HG03439 (cell line): Measurements from ENCODE around the gene UBR4.
"Not testable (repeated sequence)": the region's sequence is repeated elsewhere in the genome, so short reads cannot be mapped to it uniquely, and the experiment has no call there.

ENCODE experiments used
- ATAC-seq: cut with Tn5 transposase; IDR thresholded peaks from one replicate; pipeline ENCODE4 v1.9.1; 2021; ENCODE audit warnings: mild to moderate bottlenecking, moderate library complexity; ENCODE audit not compliant: unreplicated experiment

Gene UBR4

DNA sequence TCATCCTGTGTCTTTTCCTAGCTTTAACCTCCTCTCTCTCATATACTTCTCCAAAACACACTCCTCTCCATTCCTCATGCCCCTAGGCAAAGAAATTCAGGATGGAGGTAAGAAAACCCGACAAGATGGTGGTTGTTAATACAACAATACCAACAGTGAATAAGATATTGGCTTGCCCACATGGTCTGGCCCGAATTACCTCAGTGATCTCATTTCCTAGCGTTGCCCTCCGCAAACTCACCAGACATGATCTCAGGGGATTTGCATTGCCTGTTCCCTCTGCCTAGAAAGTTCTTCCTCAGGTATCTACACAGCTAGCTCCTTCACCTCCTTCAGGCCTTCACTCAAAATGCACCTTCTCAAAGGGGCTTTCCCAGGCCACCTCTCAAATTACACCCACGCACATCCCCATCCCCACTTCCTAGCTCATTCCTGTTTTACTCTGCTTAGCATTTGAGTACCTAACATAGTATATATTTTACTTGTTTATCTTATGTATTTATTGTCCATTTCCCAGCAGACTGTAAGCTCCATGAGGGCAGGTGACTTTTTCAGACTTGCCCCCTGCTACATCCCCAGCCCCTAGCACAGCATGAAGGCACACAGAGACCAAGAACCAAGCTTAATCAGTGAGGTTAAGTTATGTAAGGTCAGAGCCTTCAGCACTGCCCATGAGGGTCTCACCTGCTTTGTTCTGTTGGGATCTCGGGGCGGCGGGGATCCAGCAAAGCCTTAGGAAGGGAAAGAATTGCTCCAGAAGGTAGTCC lies 10.2 kb upstream of the UBR4 start:
- ATAC-seq = no peak

DNA sequence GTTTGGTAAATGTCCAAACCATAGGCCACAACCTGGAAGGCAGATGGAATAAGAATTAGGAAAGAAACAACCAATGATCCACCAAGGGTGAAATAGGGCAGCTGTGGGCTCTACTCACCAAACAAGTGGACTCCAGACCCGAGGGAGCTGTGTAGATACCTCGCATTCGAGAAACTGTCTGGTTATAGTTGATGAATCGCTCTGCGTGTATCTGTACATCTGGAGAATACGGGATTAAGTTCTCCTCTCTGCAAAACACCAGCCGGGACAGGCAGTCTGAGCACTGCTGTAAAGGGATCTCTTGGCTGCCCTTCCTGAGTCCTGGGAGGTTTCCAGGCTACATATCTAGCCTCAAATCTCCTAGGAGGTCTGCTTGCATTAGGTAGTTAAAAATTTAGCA lies 9.4 kb upstream of the UBR4 start:
- ATAC-seq = no peak

DNA sequence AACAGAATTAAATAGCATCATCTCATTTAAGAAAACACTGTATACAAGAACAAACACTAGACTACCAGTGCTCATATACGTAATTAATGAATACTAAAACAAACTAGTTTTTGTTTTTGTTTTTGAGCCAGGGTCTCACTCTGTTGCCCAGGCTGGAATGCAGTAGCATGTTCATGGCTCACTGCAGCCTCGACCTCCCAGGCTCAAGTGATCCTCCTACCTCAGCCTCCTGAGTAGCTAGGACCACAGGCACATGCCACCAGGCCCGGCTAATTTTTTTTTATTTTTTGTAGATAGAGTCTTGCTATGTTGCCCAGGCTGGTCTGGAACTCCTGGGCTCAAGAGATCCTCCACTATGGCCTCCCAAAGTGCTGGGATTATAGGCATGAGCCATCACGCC lies 6.5 kb upstream of the UBR4 start:
- not testable (repeated sequence) for ATAC-seq

DNA sequence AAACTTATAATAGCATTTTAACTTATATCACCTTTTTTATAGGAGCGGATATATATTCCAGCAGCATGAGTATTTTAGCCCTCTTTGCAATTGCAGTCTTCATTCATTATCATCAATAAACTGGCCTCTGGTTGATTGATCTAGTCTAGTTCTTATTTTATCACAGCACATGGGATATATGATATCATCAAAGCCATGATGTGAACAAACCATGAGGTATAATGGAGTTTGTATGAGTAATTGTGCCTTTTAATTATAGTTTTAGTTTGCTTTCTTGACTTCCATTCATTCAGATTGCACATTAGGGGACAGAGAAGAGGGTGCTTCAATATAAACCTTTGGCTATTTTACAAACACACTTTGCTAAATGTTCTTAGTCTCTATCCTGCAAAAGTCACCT lies 3.5 kb upstream of the UBR4 start:
- no peak for ATAC-seq

DNA sequence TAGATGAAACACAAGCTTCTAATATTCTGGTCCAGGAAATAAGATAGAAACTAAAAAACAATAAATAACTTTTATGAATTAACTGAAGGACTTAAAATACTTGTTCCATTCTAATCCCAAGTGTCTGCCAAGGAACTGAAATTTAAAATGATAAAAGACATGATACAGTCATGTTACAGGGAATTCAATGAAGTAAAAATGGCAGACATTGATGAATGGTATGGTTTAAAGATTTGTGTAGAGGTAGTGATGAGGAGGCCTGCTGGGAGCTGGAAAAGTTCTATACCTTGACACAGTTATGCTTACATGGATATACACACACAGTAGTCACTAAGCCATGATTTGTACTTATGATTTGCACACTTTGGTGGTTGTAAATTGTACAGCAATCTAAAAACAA lies 2.1 kb upstream of the UBR4 start:
- no peak for ATAC-seq

DNA sequence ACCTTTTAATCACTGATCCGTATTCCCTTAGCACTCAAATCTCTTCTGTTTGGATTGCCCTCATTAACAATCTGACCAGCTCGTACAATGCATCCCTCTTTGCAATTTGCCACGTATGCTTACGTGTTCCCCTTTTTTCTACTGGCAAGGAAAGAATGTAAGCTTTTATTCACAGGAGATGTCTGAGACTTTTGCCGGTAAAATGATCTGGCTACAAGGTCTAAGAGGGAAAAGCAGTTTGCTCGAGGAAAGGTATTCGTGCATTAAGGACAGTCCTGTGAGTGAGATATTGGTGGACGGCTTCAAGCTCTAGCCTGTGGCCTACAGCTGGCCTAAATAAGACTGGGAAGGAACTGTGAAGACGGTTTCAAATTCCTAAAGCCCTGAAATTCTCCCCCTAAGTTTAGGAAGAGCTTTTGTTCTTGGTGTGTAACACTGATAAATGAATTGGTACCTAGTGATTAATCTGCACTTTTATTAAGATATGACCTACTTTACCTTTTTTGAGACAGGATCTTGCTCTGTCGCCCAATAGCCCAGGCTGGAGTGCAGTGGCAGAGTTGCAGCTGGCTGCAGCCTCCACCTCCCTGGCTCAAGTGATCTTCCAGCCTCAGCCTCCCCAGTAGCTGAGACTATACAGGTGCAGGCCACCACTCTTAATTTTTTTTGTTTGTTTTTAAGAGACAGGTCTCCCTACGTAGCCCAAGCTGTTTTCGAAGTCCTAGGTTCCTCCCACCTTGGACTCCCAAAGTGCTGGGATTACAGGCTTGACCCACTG lies 895 bp upstream of the UBR4 start:
- no peak for ATAC-seq

DNA sequence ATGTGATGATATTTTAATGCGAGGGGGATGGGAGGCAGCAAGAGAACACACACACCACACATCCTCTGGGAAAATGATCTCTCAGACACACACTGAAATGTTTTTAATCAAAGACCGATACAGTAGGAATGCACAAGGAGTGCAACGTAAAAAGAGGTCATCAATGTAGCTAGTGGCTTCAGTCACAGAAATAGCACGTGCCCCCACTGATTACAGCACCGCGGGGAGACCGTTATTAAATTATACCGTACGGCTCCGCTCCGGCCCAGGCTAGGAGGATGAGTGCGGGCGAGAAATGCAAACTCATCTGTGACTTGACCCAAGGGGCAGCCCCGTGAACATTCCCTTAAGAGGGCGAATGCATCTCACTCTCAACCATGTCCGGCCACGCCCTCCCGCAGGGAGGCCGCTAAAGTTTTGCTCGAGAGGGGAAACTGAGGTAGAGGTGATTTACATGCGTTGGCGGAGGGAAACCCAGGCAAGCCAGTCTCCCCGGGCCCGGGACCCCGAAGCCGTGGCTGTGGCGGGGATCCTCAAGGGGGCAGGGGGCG lies 552 bp downstream of the UBR4 start:
- peak; percentile 52 for ATAC-seq

DNA sequence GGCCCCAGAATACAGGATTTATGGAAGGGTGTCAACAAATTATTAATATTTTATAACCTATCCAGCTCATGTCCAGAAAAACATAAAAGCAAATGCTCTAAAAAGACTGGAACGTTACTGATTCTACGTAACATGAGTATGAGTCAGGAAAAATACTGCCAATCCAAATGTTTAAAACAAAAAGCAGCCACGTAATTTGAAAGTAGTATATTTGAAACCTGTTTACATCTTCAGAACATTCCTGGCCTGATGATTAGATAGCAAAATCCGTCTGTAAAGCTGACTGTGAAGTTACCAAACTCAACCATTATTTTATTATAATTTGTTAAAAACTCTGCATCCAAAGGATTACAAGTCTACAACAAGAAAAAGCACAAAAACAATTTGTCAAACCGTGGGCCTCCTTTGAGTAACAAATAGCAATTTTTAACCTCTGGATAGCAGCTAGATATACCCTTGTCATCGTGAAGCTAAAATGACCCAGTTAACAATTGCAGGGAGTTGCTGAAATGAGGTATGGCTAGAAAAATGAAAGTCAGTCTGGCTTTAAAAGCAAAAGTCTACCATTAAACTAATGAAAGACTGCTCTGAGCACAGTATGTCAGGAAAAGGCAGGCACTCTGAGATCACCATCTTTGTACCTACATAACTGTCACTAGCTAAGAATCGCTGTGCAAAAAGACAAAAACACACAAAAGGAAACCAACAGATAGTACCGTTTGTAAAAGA lies 1.2 kb downstream of the UBR4 start:
- no peak for ATAC-seq

DNA sequence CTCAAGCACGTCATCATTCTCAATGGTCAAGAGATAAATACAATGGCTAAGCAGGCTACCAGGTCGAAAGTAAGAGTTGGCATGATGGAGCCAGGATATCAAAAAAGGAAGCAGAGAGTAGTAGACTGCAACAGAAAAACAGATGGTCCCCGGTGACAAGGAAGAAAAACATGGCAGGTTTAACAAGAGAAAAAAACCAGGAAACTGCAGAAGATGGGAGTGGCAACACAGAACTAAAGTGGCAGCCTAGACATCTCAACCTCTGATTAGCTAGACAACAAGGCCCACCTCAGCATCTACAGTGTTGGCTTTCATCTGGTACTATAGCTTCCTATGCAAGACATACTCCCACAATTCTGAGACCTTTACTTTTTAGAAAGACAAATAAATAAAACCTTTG lies 3.1 kb downstream of the UBR4 start:
- ATAC-seq = no peak

DNA sequence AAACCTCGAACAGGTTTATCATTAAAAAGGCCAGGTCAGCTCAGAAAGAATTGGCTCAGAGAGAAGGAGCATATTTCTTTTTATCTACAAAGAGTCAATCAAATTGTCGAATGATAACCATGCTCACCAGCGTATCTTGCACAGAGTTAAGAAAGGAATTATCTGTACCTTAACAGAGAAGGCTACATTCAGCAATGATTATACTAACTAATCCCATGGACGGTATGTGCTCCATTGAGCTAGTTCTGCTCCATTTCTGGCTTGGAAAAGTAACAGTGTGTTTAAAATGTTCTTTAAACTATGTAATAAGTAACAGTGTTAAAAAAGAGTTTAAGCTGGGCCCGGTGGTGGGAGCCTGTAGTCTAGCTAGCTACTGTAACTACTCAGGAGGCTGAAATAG lies 4.2 kb downstream of the UBR4 start:
- no peak for ATAC-seq

DNA sequence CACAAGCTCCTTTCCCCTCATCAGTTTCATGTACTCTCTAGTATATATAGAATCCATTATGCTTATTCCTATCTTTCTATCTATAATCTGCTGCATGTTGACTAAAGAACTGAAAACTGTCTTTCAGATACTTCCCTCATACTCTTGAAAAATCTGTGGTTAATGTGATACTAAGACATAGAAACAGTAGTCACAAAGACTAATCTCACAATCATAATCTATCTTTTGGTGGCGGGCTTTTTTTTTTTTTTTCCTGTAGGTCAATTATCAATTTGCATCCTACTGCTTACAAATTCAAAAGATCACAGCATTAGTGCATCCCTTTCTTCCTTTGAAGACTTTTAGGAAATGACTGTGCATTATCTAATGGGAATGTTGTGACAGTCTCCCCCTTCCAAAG lies 4.7 kb downstream of the UBR4 start:
- ATAC-seq = no peak

DNA sequence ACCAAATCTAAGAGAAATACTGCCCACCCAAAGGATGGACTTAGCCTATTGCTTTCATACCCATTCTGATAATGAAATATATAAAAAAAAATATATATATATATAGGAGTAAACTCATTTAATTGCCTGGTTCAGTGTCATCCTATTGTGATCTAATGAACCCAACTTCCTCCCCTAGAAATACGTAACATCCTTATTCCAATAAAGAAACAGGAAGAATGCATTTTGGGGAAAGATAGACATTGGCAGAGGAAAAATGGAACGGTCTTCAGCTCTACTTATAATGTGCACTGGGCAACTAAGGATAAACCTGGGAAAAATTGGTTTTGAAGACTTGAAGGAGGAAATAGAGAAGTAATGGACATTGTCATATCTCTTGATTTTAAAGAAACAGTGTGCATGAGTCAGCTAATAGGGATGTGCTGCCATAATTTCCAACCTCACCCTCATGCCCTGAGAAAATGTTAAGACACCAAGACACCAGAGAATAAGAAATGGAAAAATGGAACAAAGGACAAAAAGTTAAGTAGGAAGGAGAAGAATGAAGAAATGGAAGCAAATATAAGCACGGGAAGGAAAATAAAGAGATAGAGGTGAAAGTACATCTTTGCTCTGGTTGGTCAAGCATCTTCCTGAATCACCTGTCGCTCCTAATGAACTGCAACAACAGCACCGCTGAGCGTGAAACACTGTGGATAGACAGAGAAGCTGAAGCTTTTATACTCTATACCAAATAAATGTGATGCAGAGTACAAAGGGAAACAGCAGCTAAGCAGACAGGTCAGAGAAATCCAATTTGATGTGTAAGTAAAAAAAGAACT lies 5.4 kb downstream of the UBR4 start:
- no peak for ATAC-seq

DNA sequence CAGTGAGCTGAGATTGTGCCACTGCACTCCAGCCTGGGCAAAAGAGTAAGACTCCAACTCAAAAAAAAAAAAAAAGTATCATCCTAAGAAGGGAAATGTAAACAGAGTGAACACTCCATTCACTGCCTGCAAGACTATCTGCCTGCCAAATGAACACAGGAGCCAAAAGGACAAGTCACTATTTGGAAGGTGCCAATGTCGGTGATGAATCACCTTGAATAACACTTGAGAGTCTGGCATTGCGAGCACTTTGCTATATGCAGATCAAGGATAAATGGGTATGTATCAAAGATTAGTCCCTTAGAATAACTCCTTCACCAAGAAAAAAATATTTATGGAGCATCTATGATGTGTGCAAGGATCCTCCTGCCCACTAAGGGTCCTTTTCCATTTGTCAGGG lies 6.6 kb downstream of the UBR4 start:
- no peak for ATAC-seq

DNA sequence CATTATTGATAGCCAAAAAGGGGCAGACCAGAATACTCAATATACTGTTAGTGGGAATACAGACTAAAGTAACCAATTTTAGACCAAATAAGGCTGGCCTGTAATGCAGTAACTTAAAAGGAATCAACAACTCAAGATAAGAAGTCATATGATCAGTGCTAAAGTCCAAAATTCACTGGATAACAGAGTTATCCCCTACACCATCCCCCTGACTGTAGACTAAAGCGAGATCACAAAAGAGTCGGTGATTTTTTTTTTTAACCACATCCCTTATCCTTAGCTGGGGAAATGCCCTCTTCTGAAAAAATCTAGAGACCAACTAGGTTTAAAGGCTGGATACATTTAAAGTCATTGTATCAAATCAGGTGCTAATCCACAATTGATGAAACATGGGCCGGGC lies 7.7 kb downstream of the UBR4 start:
- ATAC-seq = no peak

DNA sequence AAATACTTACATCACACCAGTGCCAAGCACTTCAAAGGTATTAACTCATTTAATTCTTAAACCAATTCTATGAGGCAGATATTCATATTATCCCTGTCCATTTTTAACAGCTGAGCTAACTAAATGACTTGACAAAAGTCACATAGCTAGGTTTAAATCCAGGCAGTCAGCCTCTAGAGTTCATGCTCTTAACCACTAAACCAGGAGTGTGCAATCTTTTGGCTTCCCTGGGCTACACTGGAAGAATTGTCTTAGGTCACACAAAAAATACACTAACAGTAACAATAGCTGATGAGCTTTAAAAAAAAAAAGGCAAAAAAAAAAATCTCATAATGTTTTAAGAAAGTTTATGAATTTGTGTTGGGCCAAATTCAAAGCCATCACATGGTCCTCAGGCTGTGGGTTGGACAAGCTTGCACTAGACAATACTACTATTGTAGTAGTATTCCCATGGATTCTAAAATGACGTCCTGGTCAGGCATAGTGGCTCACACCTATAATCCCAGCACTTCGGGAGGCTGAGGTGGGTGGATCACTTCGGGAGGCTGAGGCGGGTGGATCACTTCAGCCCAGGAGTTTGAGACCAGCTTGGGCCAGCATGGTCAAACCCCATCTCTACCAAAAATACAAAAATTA lies 10.0 kb downstream of the UBR4 start:
- ATAC-seq = no peak

DNA sequence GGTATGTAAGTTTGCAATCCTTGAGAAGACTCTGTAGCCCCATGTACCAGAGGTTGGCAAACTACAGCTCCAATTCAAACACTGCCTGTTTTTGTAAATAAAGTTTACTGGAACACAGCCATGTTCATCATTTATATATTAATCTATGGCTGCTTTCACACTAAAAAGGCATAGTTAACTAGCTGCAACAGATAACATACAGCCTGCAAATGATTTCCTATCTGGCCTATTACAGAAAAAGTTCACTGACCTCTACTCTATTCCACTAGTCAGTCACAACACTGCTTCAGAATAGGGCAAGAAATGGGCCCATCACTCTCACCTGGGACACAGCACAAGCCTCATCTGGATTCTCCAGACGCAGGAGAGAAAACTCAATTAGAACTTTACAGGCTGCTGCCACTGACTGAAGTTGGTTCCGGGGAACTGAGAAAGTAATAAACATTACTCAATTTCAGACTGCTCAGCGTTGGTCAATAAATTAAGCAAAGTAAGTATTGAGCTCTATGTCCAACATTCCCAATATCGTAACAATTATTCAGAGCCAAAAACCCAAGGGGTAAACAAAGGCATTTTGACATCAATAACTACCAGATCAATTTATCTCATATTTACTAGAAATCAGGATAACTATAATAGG lies 10.6 kb downstream of the UBR4 start:
- no peak for ATAC-seq

DNA sequence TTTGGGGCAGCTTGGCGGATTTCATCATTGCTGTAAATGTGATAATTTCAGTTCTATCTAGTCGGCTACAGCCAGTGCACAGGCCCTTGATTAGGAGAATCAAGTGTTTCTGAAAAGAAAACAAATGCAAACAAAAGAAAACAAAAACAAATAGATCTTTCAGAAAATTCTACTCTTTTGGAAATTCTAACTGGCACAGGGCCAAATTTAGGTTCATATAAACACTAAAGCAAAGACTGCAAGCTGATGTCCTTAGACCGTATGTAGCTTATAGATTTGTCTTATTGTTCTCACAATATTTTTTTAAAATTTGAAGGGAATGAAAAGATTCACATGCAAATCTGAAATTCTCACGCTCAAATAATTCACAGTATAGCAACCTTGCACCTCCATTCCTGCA lies 11.2 kb downstream of the UBR4 start:
- ATAC-seq = no peak

DNA sequence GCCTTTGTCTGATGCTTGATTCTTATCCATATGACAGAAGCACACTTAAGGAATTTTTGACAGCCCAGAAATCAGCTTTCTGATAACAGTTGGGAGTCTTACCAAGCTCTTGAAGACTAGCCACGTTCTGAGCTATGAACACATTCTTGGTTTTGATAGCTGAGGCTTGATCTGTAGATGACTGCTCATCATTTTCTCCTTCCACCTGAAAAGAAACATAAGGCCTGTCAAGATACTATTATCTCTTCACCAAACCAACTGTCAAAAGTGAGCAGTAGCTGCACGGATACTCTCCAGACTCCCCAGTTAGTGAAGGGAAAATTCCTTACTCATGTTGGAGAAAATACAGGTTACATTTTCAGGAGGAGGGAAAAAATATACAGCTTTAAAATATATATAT lies 12.2 kb downstream of the UBR4 start:
- no peak for ATAC-seq

DNA sequence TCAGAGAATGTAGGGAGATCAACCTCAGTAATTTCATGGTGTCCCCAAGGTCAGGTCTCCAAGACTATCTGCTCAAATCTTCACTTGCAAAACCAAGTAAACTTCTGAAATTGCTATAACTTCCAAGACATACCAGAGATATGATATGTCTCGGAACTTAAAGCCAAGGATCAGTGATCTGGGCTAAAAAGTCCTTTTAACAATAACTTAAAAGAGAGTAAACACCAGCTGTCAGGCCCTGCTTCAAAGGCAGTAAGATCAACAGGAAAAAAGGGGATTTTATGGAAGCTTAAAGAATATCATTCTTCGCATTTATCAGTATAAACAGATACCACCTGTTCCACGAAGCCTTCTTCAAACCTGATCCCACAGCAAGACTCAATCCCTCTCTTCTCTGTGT lies 13.7 kb downstream of the UBR4 start:
- ATAC-seq = no peak

DNA sequence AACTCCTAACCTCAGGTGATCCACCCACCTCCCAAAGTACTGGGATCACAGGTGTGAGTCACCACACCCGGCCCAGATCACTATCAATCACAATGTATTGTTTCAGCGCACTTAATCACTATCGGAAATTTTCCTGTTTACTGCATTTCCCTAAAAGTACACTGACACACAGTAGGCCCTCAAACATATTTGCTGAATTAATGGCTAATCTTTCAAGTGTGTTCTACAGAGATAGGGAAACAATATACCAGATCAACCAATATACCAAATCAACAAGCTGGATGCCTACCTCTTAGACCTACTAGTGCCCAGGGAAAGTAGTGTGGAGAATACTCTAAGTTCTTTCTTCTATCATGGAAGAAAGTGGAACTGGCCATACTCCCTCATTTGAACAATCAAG lies 17.1 kb downstream of the UBR4 start:
- no peak for ATAC-seq
